CD4-positive, alpha-beta T cell treated with Interferon gamma for 1 hour (primary cell): ENCODE results near the gene EEF2.

ENCODE experiments used
- DNase-seq: peaks from one replicate; pipeline ENCODE4 v3.0.0-alpha.2; 2020

The EEF2 gene

DNA sequence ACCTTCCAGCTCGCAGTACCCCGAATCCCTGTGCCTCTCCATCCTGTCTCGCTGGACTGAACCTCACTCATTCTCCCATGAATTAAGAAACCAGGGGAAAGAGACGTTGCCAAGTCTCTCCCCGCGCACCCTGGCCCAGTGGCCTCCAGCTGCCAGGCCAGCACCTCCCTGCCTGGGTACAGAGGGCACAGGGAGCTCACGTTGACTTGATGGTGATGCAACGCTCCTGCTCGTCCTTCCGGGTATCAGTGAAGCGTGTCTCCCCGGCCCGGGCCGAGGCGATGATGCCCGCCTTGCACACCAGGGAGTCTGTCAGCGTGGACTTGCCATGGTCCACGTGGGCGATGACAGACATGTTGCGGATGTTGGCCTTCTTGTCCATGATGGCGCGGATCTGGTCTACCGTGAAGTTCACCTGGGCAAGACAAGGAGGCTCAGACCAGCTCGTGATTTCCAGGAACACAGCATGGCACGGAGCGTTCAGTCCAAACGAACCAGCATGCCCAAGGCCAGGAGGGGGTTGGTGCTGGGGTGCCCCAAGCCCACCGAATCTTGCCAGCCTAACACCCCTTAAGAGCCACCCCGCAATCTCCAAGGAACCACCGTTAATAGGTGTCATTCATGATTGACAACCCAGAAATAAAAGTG is 1.2 kb downstream of the EEF2 start:
- no peak for DNase-seq

DNA sequence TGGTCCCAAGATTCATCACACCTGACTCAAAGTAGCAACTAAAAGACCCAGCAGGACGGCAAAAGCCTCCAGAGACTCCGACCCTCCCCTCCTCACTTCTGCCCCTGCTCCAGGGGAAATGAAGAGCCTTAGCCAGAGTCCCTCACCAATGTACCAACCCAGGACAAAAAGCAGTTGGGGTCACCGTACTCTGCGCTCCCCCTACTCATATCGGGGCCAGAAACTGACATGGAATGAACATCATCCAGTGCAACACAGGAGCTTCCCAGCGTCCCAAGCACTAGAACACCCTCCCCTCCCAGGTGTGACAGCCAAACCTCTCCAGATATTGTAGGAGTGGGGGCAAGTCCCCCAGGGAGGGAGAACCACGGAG is 1.7 kb downstream of the EEF2 start:
- no peak for DNase-seq

DNA sequence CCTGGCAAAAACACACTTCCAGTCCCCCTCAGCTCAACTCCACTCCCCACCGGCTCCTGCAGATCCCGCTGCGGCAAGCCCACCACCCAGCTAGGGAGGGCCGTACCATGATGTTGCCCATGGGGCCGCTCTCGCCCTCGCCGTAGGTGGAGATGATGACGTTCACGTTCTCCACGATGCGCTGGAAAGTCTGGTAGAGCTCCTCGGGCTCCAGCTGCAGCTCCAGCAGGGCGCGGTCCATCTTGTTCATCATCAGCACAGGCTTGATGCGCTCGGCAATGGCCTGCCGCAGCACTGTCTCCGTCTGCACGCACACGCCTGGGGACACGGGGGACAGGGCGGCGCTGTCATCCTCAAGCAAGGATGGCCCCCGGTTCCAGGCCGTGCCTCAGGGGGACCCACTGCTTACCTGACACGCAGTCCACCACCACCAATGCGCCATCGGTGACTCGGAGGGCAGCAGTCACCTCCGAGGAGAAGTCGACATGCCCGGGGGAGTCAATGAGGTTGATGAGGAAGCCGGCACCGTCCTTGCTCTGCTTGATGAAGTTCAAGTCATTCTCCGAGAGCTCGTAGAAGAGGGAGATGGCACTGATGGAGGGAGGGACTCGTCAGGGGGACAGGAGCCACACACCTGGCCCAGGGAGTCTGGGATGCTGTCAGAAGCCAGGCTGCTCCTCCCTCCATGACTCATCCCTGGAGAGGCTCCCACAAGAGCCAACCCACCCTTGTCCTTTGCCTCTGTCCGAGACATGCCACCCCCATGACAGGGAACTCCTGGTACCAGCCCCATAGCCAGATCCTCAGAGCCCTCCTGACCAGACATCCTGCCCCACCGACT is 2.3 kb downstream of the EEF2 start:
- no peak for DNase-seq

DNA sequence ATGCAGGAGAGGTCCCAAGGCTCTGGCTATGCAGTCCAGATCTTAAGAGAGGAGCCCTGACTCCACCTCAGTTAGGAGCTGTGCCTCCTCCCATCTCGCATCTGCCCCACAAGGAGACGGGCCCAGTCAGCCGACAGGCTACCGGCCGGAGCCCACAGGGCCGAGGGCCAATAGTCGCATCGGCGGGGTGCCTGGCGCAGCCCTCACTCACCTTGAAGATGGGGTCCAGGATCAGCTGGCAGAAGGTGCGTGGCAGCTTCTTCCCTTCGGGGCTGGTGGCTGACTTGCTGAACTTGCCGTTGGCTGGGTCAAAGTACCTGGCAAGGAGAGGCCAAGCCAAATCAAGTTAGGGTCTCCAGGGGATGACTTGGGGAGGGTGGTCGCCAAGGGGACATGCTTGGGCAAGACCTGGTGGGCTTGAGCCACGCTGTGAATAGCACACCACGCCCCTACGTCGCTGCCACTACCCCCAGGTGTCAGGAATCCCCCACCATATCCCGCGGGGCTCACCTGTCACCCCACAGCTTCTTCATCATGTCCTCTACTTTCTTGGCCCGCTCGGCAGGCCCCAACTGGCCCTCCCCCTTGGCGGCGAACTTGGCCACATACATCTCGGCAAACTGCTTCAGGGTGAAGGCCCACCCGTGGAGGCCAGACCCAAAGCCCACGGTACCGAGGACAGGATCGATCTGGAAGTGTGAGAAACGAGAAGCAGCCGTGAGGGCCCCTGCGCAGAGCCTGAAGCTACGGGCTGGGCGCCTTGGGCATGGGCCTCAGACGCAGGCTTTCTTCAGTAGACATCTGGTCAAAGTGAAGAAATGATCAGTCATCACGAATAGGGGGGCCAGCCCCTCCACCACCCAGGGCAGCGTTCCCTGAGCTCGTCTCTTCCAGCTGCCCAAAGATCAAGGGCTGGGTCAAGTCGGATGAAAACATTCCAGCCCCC is 3.3 kb downstream of the EEF2 start:
- DNase-seq = no peak

DNA sequence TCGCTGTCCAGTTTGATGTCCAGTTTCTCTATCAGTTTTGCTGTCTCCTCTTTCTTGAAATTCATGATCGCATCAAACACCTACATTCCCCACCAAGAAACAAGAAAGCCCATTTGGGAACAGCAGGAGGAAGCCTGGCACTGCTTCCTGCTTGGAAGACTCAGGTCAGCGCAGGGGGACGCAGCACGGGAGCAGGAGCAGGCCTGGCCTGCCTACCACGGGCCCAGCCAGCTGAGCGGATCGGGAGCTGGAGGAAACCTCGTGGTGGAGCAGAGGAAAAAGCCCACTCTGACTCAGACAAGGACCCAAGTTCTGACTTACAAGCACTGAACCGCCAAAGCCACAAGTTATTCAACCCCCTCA is 3.9 kb downstream of the EEF2 start:
- DNase-seq = no peak

DNA sequence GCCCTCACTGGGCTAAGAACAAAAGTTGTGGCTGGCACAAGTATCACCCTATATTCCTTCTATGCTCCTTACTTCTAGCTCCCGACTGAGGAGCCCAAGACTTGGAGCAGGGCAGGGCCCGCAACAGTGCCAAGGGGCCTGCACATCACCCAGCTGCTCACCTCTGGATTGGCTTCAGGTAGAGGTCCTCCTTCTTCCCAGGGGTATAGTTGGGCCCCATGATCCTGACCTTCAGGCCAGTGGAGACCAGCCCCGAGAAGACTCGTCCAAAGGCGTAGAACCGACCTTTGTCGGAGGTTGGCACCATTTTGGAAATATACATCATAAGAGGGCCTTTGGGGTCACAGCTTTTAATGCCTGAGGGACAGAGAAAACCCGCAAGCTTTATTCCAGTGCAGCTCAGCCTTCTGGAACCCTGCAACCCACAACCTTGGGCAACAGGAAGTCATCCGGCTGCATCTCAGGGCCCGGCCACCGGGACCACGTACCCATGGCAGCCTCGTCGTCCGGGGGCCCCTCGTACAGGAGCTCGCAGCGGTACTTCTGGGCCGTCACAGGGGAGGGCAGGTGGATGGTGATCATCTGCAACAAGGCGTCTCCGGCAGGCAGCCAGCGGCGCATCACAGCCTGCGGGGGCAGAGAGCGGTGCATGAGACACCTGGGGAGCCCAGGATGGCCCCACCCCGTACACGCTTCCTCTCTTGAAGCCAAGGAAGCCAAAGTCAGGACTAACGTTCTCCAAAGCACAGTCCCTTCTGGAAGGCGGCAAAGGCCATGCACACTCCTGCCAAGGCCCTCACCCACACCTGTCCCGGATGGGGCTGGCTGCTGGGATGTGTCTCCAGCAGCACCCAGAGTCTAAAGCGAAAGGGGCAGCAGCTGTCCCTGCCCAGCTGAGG is 4.7 kb downstream of the EEF2 start:
- no peak for DNase-seq

DNA sequence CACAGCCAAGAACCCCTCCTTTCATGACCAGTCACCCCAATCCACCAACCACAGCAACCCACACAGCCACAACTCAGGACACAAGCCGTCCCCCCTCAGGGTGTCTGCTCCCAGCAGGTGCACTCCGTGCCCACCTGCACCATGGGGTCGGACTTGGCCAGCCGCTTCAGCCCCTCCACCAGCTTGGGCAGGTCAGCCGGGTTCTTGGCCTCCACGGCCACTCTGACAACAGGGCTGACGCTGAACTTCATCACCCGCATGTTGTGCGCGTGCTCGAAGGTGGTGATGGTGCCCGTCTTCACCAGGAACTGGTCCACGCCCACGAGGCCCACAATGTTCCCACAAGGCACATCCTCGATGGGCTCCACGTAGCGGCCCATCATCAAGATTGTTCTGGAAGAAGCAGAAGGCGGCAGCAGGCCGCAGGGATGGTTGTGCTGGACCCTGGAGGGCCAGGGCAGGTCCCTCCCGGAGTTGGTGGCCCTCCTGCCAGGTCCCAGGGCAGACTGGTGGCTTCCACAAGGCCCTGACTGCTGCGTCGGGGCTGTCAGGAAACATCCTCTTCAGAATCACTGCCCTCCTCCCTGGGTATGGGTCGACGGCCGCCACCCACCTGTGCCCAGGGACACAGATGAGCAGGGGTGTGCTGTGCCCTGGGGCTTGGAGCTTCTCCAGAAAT is 5.5 kb downstream of the EEF2 start:
- DNase-seq = no peak

DNA sequence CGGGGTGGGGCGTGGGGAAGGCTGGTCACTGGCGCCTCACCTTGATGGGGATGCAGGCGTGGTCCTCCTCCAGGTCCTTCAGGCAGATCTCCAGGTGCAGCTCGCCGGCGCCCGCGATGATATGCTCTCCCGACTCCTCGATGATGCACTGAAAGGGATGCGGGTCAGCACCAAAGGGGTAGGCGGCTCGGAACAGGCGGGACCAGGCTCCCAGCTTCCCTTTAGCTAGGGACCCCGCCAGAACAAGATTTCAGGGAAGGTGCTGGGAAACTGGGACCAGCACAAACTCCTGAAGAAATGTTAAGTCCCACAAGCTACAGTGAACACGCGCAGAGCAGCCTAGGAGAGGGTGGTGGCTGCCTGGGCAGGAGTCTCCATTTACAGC is 6.0 kb downstream of the EEF2 start:
- no peak for DNase-seq

DNA sequence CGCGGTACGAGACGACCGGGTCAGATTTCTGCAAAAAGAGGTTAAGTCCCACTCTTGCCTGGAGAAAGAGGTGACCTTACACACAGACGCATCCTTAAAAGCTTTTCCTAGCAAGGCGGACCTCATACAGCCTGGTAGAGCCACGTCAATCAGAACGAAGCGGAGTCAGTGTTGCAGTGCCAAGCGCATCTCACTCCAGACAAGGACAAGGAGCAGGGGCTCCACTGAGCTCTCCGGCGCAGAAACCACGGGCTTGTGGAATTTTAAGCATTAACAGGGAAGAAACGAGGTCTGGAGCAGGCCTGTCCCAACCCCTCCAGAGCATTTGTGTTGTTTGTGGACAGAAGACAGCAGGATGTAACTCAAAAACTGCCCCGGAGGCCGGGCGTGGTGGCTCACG is 7.1 kb downstream of the EEF2 start:
- no peak for DNase-seq

DNA sequence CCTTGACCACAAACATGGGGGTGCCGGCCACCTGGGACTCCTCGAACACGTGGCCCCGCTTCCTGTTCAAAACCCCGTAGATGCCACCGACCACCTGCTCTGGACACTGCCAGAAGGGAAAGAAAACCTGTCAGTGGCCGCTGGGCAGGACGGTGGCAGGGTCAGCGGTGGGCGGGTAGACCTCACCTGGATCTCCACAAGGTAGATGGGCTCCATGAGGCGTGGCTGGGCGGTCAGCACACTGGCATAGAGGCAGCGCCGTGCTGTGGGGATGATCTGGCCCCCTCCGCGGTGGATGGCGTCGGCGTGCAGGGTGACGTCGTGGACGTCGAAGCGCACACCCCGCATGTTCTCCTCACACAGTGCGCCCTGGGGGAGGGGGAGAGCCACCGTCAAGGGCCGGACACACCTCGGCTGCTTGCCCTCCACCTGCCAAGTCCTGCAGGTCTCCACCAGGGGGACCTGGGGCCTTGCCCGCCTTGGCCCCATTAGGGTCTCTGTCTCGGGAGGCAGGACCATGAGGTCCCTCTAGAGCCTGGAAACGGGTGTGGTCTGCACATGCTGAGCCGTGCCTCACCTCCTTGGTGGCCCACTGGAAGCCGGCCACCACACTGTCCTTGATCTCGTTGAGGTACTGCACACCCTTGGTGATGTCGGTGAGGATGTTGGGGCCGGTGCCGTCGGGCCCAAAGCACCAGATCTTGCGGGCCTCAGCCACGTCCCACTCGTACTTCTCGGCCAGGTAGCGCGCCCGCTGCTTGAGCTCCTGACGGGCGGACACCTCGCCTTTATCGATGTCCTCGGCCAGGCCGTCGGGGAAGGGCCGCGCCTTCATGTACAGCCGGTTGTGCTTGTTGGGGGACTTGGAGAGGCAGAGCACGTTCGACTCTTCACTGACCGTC is 7.8 kb downstream of the EEF2 start:
- no peak for DNase-seq

DNA sequence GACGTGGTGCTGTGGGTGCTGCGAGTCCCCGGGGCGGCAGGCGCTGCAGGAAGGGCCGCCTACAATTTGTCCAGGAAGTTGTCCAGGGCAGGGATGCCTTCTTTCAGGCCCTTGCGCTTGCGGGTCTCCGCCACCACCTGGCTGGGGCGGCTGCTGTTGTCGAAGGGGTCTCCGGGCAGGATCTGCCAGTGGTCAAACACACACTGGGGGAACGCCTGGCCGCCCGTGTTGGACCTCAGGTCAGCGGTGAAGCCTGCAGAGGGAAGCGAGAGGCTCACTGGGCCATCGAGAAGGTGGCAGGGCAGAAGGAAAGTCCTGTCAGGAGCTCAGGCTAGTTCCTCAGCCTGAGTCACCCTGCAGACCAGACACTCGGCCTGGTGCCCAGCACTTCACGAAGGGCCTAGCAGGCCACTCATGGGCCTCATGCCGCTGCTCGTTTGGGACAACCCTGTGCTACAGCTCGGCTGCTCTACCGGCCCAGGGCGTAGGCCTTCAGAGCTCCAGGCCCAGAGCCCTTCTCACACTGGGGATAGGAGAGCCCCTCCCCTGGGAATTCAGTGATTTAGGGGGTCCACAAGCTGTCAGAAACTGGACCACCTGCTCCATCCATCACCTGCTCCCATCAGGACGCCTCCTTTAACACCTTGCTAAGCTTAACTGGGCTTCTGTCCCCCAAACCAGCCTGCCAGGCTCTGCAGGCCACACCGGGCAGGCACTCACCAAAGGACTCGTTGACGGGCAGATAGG is 8.6 kb downstream of the EEF2 start:
- DNase-seq = no peak

DNA sequence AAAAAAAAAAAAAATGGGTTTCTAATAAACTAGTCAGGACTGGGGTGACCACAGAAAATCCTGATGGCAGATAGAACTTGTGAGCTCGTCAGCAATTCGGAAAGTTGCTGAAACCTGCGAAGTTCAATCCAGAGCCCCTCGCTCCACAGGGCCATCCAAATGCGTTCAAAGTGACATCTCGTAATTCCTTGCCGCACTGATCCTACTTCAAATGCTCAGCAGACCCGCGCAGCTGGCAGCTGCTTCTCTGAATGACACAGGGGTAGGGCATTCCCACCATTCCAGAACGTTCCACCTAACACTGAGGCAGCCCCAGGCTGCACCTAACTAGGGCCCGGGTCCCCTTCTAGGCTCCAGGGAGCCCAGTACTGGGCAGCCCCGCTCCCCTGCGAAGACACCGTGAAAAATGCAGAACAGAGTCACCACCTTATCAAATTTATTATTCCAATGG is 9.6 kb downstream of the EEF2 start:
- no peak for DNase-seq

DNA sequence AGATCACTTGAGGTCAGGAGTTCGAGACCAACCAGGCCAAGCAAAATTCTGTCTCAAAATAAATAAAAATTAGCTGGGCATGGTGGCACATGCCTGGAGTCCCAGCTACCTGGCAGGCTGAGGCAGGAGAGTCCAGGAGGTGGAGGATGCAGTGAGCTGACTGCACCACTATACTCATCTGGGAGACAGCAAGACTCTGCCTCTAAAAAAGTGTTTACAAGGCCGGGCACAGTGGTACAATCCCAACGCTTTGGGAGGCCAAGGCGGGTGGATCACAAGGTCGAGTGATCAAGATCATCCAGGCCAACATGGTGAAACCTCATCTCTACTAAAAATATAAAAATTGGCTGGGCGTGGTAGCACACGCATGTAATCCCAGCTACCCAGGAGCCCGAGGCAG is 10.1 kb downstream of the EEF2 start:
- DNase-seq = no peak

DNA sequence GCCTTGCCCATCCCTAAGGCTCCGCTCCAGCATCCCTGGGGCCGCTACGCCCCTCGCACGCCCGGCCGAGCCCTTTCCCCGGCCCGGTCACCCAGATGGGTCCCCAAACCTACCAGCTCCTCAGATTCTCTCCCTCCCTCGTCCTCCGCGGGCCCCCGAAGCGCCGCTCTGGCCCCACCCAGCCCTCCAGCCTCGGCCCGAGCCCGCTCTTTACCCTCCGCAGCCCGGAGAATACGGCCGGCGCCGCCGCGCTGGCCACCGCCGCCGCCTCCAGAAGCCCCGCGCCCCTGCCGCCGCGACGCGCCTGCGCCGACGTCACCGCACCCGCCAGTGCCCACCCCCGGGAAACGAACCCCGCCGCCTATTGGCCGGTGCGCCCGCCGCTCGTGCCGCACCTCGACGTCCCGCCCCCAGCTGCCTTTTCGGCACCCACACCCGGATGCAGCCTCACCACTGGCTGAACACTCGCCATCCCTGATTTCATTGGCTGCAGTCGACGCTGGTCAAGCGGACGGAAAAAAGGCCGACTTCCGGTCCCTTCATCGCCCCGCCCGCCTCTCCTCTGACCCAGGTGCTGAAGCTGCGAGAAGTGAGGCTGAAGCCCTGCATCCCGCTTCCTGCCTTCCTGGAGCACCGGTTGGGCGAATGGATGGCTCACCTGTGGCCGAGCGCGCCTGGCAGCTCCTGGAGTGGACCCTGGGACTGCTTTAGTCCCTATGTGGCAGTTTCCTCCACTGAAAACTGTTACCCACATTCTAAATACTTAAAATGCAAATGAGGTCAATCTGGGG is 14.3 kb downstream of the EEF2 start, which contains the start of gene DAPK3:
TSS of gene DAPK3 (minus strand) at position 292 of the 791 bp plus-strand sequence. CDS start 1,364 bp downstream, outside the sequence.
- DNase-seq = peak; percentile 91

DNA sequence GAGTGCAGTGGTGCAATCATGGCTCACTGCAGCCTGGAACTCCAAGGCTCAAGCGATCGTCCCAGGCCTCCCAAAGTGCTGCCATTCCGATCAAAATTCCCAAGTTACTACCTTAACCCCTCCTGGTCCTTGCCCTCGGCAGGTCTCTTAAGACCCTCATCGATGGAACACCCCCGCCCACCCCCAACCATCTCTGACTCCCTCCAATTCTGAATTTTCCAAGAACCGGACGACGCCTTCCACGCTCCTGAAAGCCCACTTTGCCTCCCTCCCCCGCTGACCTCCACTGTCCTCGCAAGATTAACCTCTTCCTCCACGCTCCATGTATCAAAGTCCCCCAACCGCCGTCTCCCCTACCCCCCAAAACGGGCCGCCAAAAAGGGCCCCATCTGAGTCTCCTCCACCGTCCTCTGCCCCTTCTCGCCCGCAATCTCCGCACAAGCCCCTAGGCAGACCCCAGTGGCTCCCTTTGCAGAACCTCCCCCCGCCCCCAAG is 14.9 kb downstream of the EEF2 start:
- no peak for DNase-seq

DNA sequence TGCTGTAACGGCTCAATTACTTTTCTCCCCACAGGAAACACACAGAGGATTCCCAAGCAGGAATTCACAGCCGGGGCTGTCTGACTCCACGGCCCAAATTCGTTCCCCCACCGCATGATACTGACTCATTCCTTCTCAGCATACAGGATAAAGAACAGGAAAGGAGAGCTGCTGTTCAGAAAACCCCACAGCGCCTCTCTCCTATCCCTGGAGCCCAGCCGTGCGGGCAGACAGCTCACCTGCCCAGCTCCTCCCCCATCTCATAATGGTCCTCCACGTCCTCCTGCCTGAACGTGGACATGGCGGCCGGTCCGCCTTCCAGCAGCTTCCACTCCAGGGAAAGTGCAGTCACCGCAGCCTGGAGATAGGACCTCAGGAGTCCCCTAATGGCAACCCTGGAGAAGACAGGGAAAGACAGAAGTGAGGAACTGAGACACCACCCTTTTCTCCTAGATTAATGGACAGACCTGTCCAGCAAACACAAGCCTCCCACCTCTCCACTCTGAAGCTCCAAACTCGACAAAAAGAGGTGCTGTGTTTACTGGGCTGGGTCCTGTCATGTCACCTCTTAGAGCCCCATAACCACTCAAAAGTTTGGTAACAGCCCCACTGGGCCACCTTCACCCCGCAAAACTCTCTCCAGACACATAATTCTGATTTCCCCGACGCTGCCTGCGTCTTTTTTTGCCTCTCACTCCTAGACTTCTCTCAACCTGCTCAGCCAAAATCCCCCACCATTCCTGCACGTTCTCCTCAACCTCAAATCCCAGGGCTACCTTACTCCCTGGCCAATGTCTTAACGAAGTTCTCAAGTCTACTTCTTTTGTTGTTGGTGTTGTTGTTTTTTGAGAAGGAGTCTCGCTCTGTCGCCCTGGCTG is 15.6 kb downstream of the EEF2 start:
- DNase-seq = no peak

DNA sequence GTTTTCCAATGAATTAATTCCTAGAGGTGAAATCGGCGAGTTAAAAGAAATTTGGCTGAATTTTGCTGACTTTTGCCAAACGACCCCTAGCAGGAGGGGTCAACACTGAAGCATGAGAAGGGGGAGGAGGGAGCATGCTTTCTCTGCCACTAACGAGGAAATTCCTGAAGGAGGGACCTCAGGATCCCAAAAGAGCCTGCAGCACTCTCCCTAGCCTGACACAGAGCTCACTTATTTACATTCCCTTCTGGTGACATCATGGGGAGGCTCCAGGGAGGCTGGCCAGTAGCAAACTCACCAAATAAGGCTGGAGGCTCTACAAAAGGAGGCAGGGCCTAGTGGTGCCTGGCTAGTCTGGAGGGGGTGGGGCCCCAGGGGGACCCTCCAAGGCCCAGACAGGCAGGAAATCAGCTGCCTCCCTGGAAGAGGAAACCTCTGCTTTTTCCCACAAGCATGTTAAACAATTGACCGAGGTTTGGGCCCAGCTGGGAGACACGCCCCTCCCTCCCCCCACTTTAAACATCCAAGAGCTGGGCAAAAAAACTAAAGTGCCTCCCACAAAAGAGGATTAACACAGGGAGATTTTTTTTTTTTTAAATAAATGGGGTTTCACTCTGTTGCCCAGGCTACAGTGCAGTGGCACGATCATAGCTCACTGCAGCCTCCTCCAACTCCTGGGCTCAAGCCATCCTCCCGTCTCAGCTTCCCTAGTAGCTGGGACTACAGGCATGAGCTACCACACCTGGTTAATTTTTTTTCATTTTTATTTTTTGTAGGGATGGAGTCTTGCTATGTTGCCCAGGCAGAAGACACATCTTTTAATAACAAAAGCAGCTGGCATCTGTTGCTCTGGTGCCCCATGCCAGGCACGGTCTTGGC is 16.5 kb downstream of the EEF2 start:
- no peak for DNase-seq
